Activated CD4-positive, alpha-beta T cell treated with anti-CD3 and anti-CD28 coated beads, Interleukin-2, amount 50 U/mL, for 48 hours (primary cell): ENCODE measurements around the gene GPBAR1.
"Not testable (repeated sequence)": the region's sequence is repeated elsewhere in the genome, so short reads cannot be mapped to it uniquely, and the experiment has no call there.

Source experiments
- DNase-seq, 2 experiments: peaks; one replicate each; pipeline ENCODE4 v3.0.0-alpha.2; 2020

Gene GPBAR1

GRCh38 chr2:218311541-218312266 lies 50.9 kb downstream of the GPBAR1 start:
- DNase-seq = not testable (repeated sequence)

GRCh38 chr2:218312267-218312756 lies 51.5 kb downstream of the GPBAR1 start:
- no peak for DNase-seq

DNA sequence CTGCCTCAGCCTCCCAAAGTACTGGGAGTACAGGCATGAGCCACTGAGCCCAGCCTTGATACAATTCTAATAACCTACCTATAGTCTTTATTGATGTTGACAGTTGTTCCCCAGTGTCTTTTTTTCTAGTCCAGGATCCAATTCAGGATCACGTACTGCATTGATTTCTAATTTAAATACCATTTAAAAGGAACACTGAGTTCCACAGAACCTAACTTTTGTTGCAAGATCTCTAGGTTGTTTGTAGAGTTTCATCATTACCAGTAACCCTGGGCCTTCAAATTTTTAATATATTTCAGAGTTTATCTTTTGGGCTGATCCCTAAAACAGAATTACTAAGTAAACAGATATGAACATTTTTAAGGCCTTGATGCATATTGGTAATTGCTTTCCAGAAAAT lies 52.5 kb downstream of the GPBAR1 start:
- no peak for DNase-seq
